HEK293T (cell line): ENCODE data around the gene LIAS.
"Not testable (repeated sequence)": the region's sequence is repeated elsewhere in the genome, so short reads cannot be mapped to it uniquely, and the experiment has no call there.

Experiments used
- CTCF ChIA-PET: fragments of 350-600 bp; formaldehyde crosslinking; extraction: SDS; loops from one replicate; lab custom pipeline; 2021; ENCODE audit warnings: antibody characterized with exemption, inconsistent platforms; lab: Yijun Ruan, JAX
- POLR2A ChIA-PET: fragments of 350-600 bp; formaldehyde crosslinking; extraction: SDS; loops from one replicate; lab custom pipeline; 2020; ENCODE audit warnings: antibody characterized with exemption, inconsistent platforms; lab: Yijun Ruan, JAX
- DNase-seq: peaks from one replicate; pipeline ENCODE4 v3.0.0; 2012; ENCODE audit warnings: mixed read lengths; ENCODE audit errors: extremely low spot score
- ARNT ChIP-seq: fragments of 450-650 bp; IDR thresholded peaks from 2 replicates; pipeline ENCODE4 v1.6.1; 2017; ENCODE audit warnings: mild to moderate bottlenecking
- BHLHE40 ChIP-seq: fragments of 450-650 bp; IDR thresholded peaks from 2 replicates; pipeline ENCODE4 v1.6.1; 2016; ENCODE audit warnings: mild to moderate bottlenecking, moderate library complexity, borderline replicate concordance
- CTBP1 ChIP-seq: fragments of 450-650 bp; IDR thresholded peaks from 2 replicates; pipeline ENCODE4 v1.6.1; 2016; ENCODE audit warnings: borderline replicate concordance
- ELF4 ChIP-seq: fragments of 450-650 bp; IDR thresholded peaks from 2 replicates; pipeline ENCODE4 v1.6.1; 2017; ENCODE audit warnings: antibody characterized with exemption
- FOXA1 ChIP-seq: fragments of 450-650 bp; IDR thresholded peaks from 2 replicates; pipeline ENCODE4 v1.6.1; 2016; ENCODE audit warnings: mild to moderate bottlenecking
- FOXK2 ChIP-seq: fragments of 450-650 bp; IDR thresholded peaks from 2 replicates; pipeline ENCODE4 v1.6.1; 2016; ENCODE audit warnings: mild to moderate bottlenecking
- FOXM1 ChIP-seq: fragments of 450-650 bp; IDR thresholded peaks from 2 replicates; pipeline ENCODE4 v1.6.1; 2017; ENCODE audit warnings: mild to moderate bottlenecking, borderline replicate concordance
- HDGF ChIP-seq: fragments of 450-650 bp; IDR thresholded peaks from 2 replicates; pipeline ENCODE4 v1.6.1; 2017; ENCODE audit warnings: antibody characterized with exemption, borderline replicate concordance
- L3MBTL2 ChIP-seq: fragments of 450-650 bp; conservative IDR thresholded peaks from 2 replicates; pipeline ENCODE4 v1.6.1; 2016; ENCODE audit warnings: mild to moderate bottlenecking
- LEF1 ChIP-seq: fragments of 450-650 bp; IDR thresholded peaks from 2 replicates; pipeline ENCODE4 v1.6.1; 2017; ENCODE audit warnings: mild to moderate bottlenecking, borderline replicate concordance
- NFRKB ChIP-seq: fragments of 450-650 bp; IDR thresholded peaks from 2 replicates; pipeline ENCODE4 v1.6.1; 2016; ENCODE audit warnings: mild to moderate bottlenecking, moderate library complexity
- SP1 ChIP-seq: fragments of 450-650 bp; IDR thresholded peaks from 2 replicates; pipeline ENCODE4 v1.6.1; 2017
- SUZ12 ChIP-seq: fragments of 450-650 bp; IDR thresholded peaks from 2 replicates; pipeline ENCODE4 v1.6.1; 2016; ENCODE audit warnings: mild to moderate bottlenecking
- TARDBP ChIP-seq: fragments of 450-650 bp; IDR thresholded peaks from 2 replicates; pipeline ENCODE4 v1.6.1; 2016
- ZNF384 ChIP-seq: fragments of 450-650 bp; IDR thresholded peaks from 2 replicates; pipeline ENCODE4 v1.6.1; 2016
- TF ChIP-seq, protein P1 (sequence below): fragments of 450-650 bp; IDR thresholded peaks from 2 replicates; pipeline ENCODE4 v1.6.1; 2016

LIAS gene

DNA sequence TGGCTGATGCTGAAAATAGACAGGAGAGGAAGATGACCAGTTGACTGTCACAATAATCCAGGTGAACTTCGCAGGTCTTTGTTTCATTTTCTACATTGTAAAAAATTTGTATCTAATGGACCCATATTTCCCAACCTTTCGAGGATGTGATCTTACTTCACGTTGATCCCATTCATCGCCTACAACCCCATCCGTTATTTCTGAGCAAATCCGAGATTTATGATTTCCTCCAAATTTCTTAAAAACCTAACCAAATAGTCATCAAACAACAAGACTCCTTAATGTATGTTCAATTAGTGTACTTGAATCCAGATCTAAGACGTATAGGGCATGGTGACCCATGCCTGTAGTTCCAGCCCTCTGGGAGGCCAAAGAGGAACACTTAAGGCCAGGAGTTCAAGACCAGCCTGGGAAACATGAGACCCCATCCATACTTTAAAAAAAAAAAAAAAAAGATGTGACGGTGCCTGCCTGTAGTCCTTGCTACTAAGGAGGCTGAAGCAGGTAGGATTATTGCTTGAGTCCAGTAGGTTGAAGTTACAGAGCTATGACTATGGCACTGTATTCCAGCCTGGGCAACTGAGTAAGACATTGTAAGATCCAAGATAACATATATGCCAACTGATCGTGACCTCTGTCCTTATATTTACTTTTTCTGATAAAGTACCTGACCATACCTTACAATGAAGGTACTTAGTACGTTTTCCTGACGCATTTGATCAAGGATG lies 5.8 kb upstream of the LIAS start:
- TF ChIP-seq ARNT (no peak), CTBP1 (no peak), HDGF (no peak), TARDBP (no peak), L3MBTL2 (no peak), BHLHE40 (no peak)
- POLR2A ChIA-PET = interaction anchor here (0.9 to 1.3 kb wide), 2 partner anchors 17 to 23 kb away, joined by 3 to 4 read pairs; no protein-coding TSS in a partner anchor
- CTCF ChIA-PET = no interaction called here
- DNase-seq = no peak

DNA sequence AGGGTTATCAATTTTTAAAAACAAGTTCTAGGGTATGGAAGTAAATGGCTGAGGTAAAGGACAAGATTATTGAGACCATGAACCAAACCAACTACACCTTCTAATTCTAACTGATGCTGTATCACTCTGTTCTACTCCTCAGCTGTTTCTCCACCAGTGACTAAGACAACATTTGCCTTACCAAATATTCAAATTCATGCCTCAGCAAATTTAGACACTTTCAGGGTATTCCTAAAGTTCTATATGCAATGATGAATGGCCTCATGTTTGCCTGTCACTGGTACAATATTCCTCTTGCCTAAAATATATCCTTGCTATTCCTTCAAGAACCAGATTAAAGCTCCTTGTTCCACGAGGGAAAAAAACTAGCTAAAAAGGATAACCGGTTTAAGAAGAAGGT lies 5.1 kb upstream of the LIAS start:
- no peak for DNase-seq
- TF ChIP-seq SUZ12 = no peak
- no peak for TF ChIP-seq FOXK2
- TF ChIP-seq HDGF = no peak
- no peak for TF ChIP-seq FOXA1
- no peak for TF ChIP-seq FOXM1
- TF ChIP-seq ARNT = no peak
- TF ChIP-seq ELF4 = no peak
- TF ChIP-seq LEF1 = no peak
- TF ChIP-seq, protein P1, sequence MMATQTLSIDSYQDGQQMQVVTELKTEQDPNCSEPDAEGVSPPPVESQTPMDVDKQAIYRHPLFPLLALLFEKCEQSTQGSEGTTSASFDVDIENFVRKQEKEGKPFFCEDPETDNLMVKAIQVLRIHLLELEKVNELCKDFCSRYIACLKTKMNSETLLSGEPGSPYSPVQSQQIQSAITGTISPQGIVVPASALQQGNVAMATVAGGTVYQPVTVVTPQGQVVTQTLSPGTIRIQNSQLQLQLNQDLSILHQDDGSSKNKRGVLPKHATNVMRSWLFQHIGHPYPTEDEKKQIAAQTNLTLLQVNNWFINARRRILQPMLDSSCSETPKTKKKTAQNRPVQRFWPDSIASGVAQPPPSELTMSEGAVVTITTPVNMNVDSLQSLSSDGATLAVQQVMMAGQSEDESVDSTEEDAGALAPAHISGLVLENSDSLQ = no peak
- no peak for TF ChIP-seq BHLHE40
- TF ChIP-seq TARDBP = no peak
- TF ChIP-seq SP1 = no peak
- CTCF ChIA-PET = no interaction called here
- POLR2A ChIA-PET = interaction anchor here (0.6 to 0.9 kb wide), 3 partner anchors 25 to 73 kb away, joined by 3 read pairs; partner anchors contain the start of gene UGDH

DNA sequence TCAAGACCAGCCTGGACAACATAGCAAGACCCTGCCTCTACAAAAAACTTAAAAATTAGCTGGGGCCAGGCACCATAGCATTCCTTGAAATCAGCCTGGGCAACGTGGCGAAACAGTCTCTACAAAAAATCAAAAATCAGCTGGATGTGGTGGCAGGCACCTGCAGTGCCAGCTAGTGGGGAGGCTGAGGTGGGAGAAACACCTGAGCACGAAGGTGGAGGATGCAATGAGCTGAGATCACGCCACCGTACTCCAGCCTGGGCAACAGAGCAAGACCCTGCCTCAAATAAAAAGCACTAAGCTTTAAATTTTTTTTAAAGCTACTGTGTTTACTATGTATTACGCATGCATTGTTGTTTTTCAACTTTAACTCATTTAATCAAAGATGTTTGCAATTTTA lies 3.4 kb upstream of the LIAS start:
- no peak for DNase-seq
- ChIA-PET CTCF (no interaction called here), POLR2A (no interaction called here)
- TF ChIP-seq SP1 (no peak), FOXM1 (no peak), FOXK2 (no peak), L3MBTL2 (no peak), ARNT (no peak), ELF4 (no peak), FOXA1 (no peak), SUZ12 (no peak), ZNF384 (no peak), HDGF (no peak), LEF1 (no peak), TARDBP (no peak), BHLHE40 (no peak), NFRKB (no peak), CTBP1 (no peak)
- TF ChIP-seq, protein P1 = no peak

DNA sequence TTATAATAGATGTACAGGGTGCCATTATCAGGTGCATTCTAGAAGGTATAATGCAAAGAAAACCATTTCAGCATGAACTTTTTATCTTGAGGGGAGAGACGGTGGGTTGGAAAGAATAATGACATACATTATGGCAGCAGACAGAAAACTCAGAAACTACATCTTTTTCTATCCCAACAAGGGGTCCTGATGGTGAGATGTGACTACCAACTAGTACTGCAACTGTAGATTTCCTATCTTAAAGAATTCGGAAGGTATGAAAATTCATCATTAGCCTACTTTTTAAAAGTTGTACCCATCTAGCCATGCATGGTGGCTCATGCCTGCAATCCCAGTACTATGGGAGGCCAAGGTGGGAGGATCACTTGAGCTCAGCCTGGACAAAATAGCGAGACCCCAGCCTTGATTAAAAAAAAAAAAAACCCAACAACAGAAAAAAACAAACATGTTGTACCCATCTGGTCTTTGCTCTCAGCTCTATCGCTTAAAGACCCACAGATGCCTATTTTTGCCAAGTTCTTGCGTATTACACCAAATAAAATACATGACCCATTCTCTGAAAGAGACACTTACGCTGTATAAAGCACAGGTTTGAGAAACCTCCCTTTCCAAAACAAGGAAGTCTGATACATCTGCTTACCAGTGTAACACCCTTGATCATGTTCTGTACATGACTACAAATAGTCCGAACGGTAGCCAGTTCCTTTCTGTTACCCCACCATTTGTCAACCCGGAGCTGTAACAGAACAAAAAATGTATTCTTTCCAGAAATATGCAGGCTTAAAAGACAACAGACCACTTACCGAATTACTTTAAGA lies 1.7 kb upstream of the LIAS start:
- CTCF ChIA-PET = no interaction called here
- no peak for DNase-seq
- TF ChIP-seq L3MBTL2 = no peak
- TF ChIP-seq NFRKB = no peak
- TF ChIP-seq SP1 = no peak
- no peak for TF ChIP-seq ELF4
- TF ChIP-seq ZNF384 = no peak
- TF ChIP-seq TARDBP = no peak
- TF ChIP-seq LEF1 = no peak
- TF ChIP-seq FOXK2 = no peak
- POLR2A ChIA-PET = interaction anchor here (1.3 to 3.4 kb wide), 2 partner anchors 9 to 31 kb away, joined by 3 to 20 read pairs; no protein-coding TSS in a partner anchor

DNA sequence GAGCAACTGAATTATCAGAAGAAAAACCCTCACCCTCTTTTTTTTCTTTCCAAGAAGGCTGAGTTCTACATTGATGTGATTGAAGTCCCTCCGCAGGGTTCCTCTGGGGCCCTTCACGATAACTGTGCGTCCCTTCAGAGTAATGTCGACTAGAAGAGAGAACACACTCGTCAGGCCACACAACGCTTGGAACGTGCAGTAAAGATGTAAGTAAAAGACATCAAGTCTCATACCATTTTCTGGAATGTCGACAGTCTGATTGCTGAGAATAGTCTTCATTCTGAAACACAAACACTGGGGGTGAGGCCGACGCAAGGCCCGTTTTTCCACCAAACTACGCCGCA lies 723 bp upstream of the LIAS start:
- not testable (repeated sequence) for DNase-seq
- POLR2A ChIA-PET = interaction anchor here (0.6 to 3.4 kb wide), 18 partner anchors 10 to 616 kb away, joined by 3 to 20 read pairs (median 4); partner anchors contain the start of genes KLB, SMIM14 and UGDH
- CTCF ChIA-PET = interaction anchor here (0.5 to 1.0 kb wide), 3 partner anchors 134 to 536 kb away, joined by 3 to 5 read pairs (median 4); no protein-coding TSS in a partner anchor

DNA sequence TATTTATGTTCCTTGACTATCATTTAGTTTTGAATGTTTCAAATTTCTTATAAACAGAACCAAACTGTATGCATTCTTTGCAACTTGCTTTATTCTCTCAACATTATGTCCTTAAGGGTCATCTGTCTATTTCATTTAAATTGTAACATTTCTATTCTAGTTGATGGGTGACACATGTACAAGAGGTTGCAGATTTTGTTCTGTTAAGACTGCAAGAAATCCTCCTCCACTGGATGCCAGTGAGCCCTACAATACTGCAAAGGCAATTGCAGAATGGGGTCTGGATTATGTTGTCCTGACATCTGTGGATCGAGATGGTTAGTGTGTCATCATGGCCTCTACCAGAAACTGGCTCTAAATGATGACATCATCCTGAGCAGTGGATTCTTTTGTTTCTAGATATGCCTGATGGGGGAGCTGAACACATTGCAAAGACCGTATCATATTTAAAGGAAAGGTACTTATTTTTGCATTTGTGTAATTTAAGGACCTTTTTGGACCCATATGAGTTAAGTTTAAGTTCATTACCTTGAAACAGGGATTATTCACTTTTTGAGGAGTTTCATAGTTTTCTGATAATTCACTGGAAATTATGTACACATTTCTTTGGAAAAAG lies 6.1 kb downstream of the LIAS start:
- POLR2A ChIA-PET = no interaction called here

More for the DNA sequence above, 6.1 kb downstream of the LIAS start:
- CTCF ChIA-PET = no interaction called here
- DNase-seq = peak; percentile 34
- TF ChIP-seq FOXM1 (no peak), FOXK2 (no peak), BHLHE40 (no peak), L3MBTL2 (no peak), SP1 (no peak), SUZ12 (no peak), NFRKB (no peak), FOXA1 (no peak)
